Psoas muscle (tissue), 8 donors: ENCODE results near the gene INTS11. TPM values are rescaled to one million over a fixed set of nuclear protein-coding genes. Genes with fewer than 3 reads are reported as not detected.

Experiments used
- ATAC-seq, 4 donors: fragments of 200-7000 bp; cut with Tn5 transposase; one replicate each; pipeline ENCODE4 v1.9.1; 2020; ENCODE audit warnings: moderate library complexity in 3 of 4, mild to moderate bottlenecking in 2 of 4
- DNase-seq, 2 donors: peaks; one replicate each; pipeline ENCODE4 v3.0.0-alpha.2; 2020
- H3K27ac ChIP-seq: fragments of 200-600 bp; one replicate; pipeline ENCODE4 v1.8.0; 2022
- H3K27me3 ChIP-seq, 3 donors: fragments of 200-600 bp in 1 of 3; one replicate each; pipeline versions ENCODE4 v1.6.1 to v1.8.0; 2013 to 2022; ENCODE audit warnings: low read length in 2 of 3, mild to moderate bottlenecking in 2 of 3, moderate library complexity in 1 of 3; ENCODE audit not compliant: insufficient read depth in 3 of 3
- H3K36me3 ChIP-seq, 2 donors: fragments of 200-600 bp in 1 of 2; one replicate each; pipeline versions ENCODE4 v1.6.1 to v1.8.0; 2013 to 2022; ENCODE audit warnings: low read depth in 1 of 2, mild to moderate bottlenecking in 1 of 2, moderate library complexity in 1 of 2; ENCODE audit not compliant: insufficient read depth in 1 of 2
- H3K4me1 ChIP-seq: fragments of 200-600 bp; one replicate; pipeline ENCODE4 v1.8.0; 2022
- H3K4me3 ChIP-seq: fragments of 200-600 bp; one replicate; pipeline ENCODE4 v1.8.0; 2022; ENCODE audit warnings: mild to moderate bottlenecking
- H3K9me3 ChIP-seq: fragments of 200-600 bp; one replicate; pipeline ENCODE4 v1.8.0; 2022
- WGBS, 3 donors: extraction: QIAGEN DNeasy Blood & Tissue Kit; methylation state at CpG; one replicate each; pipeline versions ENCODE4 v1.1.6 to v1.1.7; 2013; 5-methylcytosine and 5-hydroxymethylcytosine counted together
- intact Hi-C, 2 donors: fragments of 100-400 bp; cut with DNase I; formaldehyde crosslinking; loops; one replicate each; pipeline versions ENCODE4 v1.11.0 to v1.14.2; 2022
- polyA plus RNA-seq, 3 donors: library from polyadenylated mRNA; stranded (reverse); fragments of 200-250 nt; gene quantifications; one replicate each; pipeline ENCODE4 v1.2.3, GENCODE V29; 2013
- total RNA-seq, 4 donors: library from RNA; stranded (reverse); fragmentation: NEBNext Ultra II Directional in 2 of 4; extraction: Animal tissue kit (Norgen Biotek cat#: 25700) in 2 of 4; gene quantifications; one replicate each; pipeline versions ENCODE4 v1.2.1 to v1.2.4, GENCODE V29; 2021 to 2023
- TF ChIP-seq, protein P1 (sequence below): fragments of 200-600 bp; IDR thresholded peaks from one replicate; pipeline ENCODE4 v1.8.0; 2022; ENCODE audit warnings: antibody characterized with exemption
- donor health status: healthy with polysubstance abuse.
- donor health status: DM: no; HTN: no; CAD: no; lungs with moderate emphysema.
- donor health status: Bipolar disorder and iron deficiency.
- donor health status: healthy.
- donor health status: DM: yes; HTN: yes; CAD: no.
- donor health status: DM: no; HTN: no; CAD: no.
- donor health status: DM: no; HTN: no; CAD: no.
- donor health status: DM: yes; HTN: yes; CAD: no.

The INTS11 gene
- total and polyA plus RNA-seq, 7 donors: 55.6 to 80.8 (median 71.2) TPM

DNA sequence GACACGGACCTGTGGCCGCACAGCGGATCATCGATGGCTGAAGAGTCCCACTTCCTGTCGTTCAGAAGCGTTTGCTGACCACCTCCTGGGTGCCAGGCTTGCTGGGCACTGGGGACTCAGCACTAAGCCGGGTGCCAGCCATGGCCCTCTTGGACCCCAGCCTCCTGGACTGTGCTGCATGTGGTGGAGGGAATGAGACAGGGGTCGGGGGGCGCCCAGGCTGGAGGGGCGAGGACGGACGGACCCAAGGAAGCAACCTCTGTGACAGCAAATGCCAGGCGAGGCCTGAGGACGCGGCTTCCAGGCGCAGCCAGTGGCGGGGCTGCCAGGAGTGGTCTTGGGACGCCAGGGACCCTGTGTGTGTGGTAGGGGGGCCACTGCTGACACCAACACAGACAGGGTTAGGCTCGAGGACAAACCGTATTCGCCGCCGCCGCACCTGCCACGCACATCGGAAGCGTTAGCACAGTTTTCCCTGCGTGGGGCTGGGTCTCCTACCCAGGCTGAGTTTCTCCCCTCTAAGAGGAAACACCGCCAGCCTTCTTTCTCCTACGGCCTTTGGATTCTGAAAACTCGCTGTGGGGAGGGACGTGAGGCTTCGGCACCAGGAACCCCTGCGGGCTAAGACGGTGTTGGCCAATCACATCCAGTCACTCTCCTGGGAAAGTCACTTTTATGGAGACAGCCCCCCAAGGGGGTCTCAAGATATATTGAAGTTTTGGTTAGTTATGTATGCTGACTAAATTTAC is 36.9 kb upstream of the INTS11 start:
- DNase-seq: peak; percentile 20 to 46
- Histone ChIP-seq H3K27ac (peak overlapping the region; percentile 43), H3K9me3 (no peaks in the 10 kb centered on the region), H3K4me1 (peaks cover 15% of the 10 kb centered on the region), H3K36me3 (no peaks in the 10 kb centered on the region), H3K27me3 (peaks cover 0 to 42% (median 11%) of the 10 kb centered on the region in 3 donors), H3K4me3 (no peak overlapping the region)
- no peak for ATAC-seq
- WGBS, 3 donors: 45 to 68% (median 52%) methylated on average over 30 to 35 of the region's 35 CpGs
- intact Hi-C loops: no loop called here
- TF ChIP-seq, protein P1, sequence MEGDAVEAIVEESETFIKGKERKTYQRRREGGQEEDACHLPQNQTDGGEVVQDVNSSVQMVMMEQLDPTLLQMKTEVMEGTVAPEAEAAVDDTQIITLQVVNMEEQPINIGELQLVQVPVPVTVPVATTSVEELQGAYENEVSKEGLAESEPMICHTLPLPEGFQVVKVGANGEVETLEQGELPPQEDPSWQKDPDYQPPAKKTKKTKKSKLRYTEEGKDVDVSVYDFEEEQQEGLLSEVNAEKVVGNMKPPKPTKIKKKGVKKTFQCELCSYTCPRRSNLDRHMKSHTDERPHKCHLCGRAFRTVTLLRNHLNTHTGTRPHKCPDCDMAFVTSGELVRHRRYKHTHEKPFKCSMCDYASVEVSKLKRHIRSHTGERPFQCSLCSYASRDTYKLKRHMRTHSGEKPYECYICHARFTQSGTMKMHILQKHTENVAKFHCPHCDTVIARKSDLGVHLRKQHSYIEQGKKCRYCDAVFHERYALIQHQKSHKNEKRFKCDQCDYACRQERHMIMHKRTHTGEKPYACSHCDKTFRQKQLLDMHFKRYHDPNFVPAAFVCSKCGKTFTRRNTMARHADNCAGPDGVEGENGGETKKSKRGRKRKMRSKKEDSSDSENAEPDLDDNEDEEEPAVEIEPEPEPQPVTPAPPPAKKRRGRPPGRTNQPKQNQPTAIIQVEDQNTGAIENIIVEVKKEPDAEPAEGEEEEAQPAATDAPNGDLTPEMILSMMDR: no peak

DNA sequence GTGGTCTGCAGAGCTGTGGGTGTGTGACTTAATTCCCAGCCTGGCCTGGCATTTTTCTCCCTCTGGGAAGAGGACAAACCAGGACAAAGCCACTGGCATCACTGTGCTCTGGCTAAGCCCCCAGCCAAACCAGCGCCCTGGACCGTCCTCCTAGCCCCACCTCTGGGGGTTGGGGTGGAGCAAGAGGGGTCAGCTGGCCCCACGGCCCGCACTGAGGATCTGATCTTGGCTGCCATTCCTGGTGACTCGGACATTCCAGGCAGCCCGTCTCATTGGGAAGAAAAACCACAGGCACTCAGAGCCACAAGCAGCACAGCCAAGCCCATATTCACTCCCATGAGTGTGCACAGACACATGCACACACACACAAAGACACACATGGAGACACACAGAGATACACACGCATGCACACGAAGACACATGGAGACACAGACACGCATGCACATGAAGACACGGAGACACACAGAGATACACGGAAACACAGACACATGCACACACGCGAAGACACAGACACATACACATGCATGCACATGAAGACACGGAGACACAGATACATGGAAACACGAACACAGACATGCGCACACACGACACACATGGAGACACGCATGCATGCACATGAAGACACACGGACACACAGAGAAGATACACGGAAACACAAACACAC is 36.2 kb upstream of the INTS11 start:
- H3K4me1 ChIP-seq: peaks cover 15% of the 10 kb centered on the region
- peaks cover 0 to 42% (median 11%) of the 10 kb centered on the region in 3 donors for H3K27me3 ChIP-seq
- no peak overlapping the region for H3K4me3 ChIP-seq
- H3K27ac ChIP-seq: peak overlapping the region; percentile 65
- ATAC-seq: peak; percentile 67 to 82 (median 81)
- intact Hi-C loops: no loop called here
- 40 to 54% (median 41%) methylated on average over 20 of the region's 20 CpGs for WGBS, 3 donors
- no peaks in the 10 kb centered on the region for H3K9me3 ChIP-seq
- peak; percentile 88 to 91 for DNase-seq
- TF ChIP-seq, protein P1: no peak
- H3K36me3 ChIP-seq: no peaks in the 10 kb centered on the region

DNA sequence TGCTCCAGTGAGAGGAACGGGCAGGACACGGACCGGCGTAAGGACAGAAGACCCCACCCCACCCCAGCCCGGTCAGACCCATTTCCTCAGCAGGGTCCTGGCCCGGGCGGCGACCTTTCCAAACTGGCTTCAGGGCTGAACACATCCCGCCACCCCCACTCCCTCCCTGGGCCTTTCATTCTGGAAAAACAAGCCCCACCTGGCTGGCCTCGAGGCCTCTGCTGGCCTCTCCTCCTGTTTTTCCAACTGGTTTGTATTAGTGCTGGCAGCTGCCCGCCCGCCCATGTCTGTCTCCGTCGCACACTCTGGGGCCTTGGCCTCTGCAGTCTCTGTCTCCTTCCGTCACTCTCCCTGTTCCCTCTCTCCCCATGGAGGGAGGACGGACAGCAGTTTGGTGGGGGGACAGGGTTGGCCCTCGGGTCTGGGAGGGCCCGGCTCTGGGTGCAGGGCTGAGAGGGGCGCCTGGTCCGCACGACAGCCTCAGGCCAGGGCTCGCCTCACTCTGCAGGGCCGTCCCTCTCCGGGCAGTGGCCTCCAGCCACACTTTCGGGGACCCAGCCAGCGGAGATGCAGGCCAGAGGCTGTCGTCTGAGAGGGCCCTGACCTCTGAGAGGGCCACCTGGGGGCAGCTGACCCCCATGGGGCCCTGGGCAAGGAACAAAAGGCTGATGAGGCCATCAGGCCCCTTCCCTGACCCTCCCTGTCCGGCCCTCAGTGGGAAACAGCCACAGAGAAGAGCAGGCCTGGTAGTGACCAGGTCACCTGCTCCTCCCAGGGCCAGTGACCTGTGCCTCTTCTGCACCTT is 35.4 kb upstream of the INTS11 start:
- peaks cover 0 to 48% (median 11%) of the 10 kb centered on the region in 3 donors for H3K27me3 ChIP-seq
- 35 to 66% (median 38%) methylated on average over 25 to 28 of the region's 28 CpGs for WGBS, 3 donors
- DNase-seq (peak; percentile 63 to 76), ATAC-seq (peak in 3 of 4 donors; percentile 16 to 22 (median 16))
- H3K4me1 ChIP-seq: peaks cover 15% of the 10 kb centered on the region
- H3K4me3 ChIP-seq: no peak overlapping the region
- intact Hi-C loops: no loop called here
- no peaks in the 10 kb centered on the region for H3K36me3 ChIP-seq
- peak overlapping the region; percentile 65 for H3K27ac ChIP-seq
- H3K9me3 ChIP-seq: no peaks in the 10 kb centered on the region
- TF ChIP-seq, protein P1: no peak

DNA sequence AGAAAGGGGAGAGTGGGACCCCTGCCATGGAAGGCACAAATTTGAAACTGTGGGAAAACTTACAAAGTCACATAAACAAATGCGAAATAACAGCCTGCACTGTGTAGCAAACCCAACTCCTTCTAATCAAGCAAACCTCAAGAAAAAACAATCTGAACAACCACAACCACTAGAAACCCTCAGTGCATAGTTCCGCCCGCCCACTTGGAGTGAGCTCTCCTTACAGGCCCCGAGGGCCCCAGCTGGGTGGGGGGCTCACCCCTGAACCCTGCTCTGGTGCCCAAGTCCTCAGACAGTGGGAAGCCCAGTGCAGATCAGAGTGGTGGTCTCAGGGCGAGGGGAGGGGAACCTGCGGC is 34.8 kb upstream of the INTS11 start:
- H3K36me3 ChIP-seq: peaks cover 0 to 2% of the 10 kb centered on the region in 2 donors
- 58 to 64% (median 59%) methylated on average over 6 of the region's 6 CpGs for WGBS, 3 donors
- TF ChIP-seq, protein P1: no peak
- H3K4me1 ChIP-seq: peaks cover 15% of the 10 kb centered on the region
- H3K9me3 ChIP-seq: no peaks in the 10 kb centered on the region
- intact Hi-C loops: no loop called here
- DNase-seq (peak in 1 of 2 donors; percentile 38), ATAC-seq (no peak)
- H3K4me3 ChIP-seq: peak overlapping the region; percentile 57
- peak overlapping the region; percentile 65 for H3K27ac ChIP-seq
- peaks cover 0 to 54% (median 11%) of the 10 kb centered on the region in 3 donors for H3K27me3 ChIP-seq
